Parathyroid adenoma (tissue), 2 donors: ENCODE results near the gene CEP104.
"Not testable (repeated sequence)": the region's sequence is repeated elsewhere in the genome, so short reads cannot be mapped to it uniquely, and the experiment has no call there.

Experiments
- H2AFZ ChIP-seq: fragments of 300-600 bp; sonication (generic); one replicate; pipeline ENCODE4 v1.7.0; 2017; ENCODE audit warnings: antibody characterized with exemption, mild to moderate bottlenecking
- H3K27ac ChIP-seq: fragments of 300-600 bp; sonication (generic); one replicate; pipeline ENCODE4 v1.7.0; 2017
- H3K27me3 ChIP-seq: fragments of 300-600 bp; sonication (generic); one replicate; pipeline ENCODE4 v1.7.0; 2017; ENCODE audit warnings: low read length; ENCODE audit not compliant: control insufficient read depth, insufficient read depth
- H3K36me3 ChIP-seq: fragments of 300-600 bp; sonication (generic); one replicate; pipeline ENCODE4 v1.7.0; 2017; ENCODE audit warnings: low read length; ENCODE audit not compliant: control insufficient read depth, insufficient read depth
- H3K4me1 ChIP-seq: fragments of 300-600 bp; sonication (generic); one replicate; pipeline ENCODE4 v1.7.0; 2017; ENCODE audit warnings: control low read depth
- H3K4me2 ChIP-seq: fragments of 300-600 bp; sonication (generic); one replicate; pipeline ENCODE4 v1.7.0; 2017; ENCODE audit warnings: low read length
- H3K4me3 ChIP-seq: fragments of 300-600 bp; sonication (generic); one replicate; pipeline ENCODE4 v1.7.0; 2017; ENCODE audit warnings: low read depth, low read length
- H3K79me2 ChIP-seq: fragments of 300-600 bp; sonication (generic); one replicate; pipeline ENCODE4 v1.7.0; 2017; ENCODE audit warnings: control low read depth
- H3K9ac ChIP-seq: fragments of 300-600 bp; sonication (generic); one replicate; pipeline ENCODE4 v1.7.0; 2017; ENCODE audit warnings: mild to moderate bottlenecking
- H3K9me3 ChIP-seq: fragments of 300-600 bp; sonication (generic); one replicate; pipeline ENCODE4 v1.7.0; 2017; ENCODE audit warnings: low read length; ENCODE audit not compliant: control insufficient read depth
- CTCF ChIP-seq: fragments of 300-600 bp; sonication (generic); IDR thresholded peaks from one replicate; pipeline ENCODE4 v1.7.0; 2017; ENCODE audit warnings: antibody characterized with exemption, mild to moderate bottlenecking
- donor health status: primary hyperparathyroidism.

The CEP104 gene

GRCh38 chr1:3814065-3814464 lies 42.9 kb downstream of the CEP104 start:
- Histone ChIP-seq H3K79me2 (no peaks in the 10 kb centered on the region), H3K9ac (no peak overlapping the region), H3K27ac (no peak overlapping the region), H3K36me3 (no peaks in the 10 kb centered on the region), H3K4me3 (no peak overlapping the region), H2AFZ (no peak overlapping the region), H3K9me3 (no peaks in the 10 kb centered on the region), H3K4me2 (no peak overlapping the region), H3K27me3 (no peaks in the 10 kb centered on the region), H3K4me1 (no peaks in the 10 kb centered on the region)
- TF ChIP-seq CTCF: no peak

GRCh38 chr1:3811595-3811911 lies 45.5 kb downstream of the CEP104 start:
- no peaks in the 10 kb centered on the region for H3K9me3 ChIP-seq
- no peak for TF ChIP-seq CTCF

GRCh38 chr1:3810149-3810761 lies 46.8 kb downstream of the CEP104 start:
- H3K27ac ChIP-seq, H3K9ac ChIP-seq, H3K9me3 ChIP-seq, H3K4me1 ChIP-seq, H3K79me2 ChIP-seq, H3K27me3 ChIP-seq, H3K4me2 ChIP-seq, H3K4me3 ChIP-seq, H3K36me3 ChIP-seq, H2AFZ ChIP-seq: not testable (repeated sequence)

More at GRCh38 chr1:3811595-3811911, 45.5 kb downstream of the CEP104 start:
- Histone ChIP-seq H3K4me2 (no peak overlapping the region), H3K4me3 (no peak overlapping the region), H3K36me3 (no peaks in the 10 kb centered on the region), H3K79me2 (no peaks in the 10 kb centered on the region), H3K27ac (no peak overlapping the region), H3K27me3 (no peaks in the 10 kb centered on the region), H2AFZ (no peak overlapping the region), H3K9ac (no peak overlapping the region), H3K4me1 (no peaks in the 10 kb centered on the region)

- H3K4me1 ChIP-seq: no peaks in the 10 kb centered on the region
- no peaks in the 10 kb centered on the region for H3K79me2 ChIP-seq
- H3K4me3 ChIP-seq: no peak overlapping the region
- no peaks in the 10 kb centered on the region for H3K36me3 ChIP-seq
- no peak overlapping the region for H3K9ac ChIP-seq
- H3K9me3 ChIP-seq: no peaks in the 10 kb centered on the region
- no peak overlapping the region for H3K4me2 ChIP-seq
- TF ChIP-seq CTCF: no peak
- no peak overlapping the region for H3K27ac ChIP-seq
- no peaks in the 10 kb centered on the region for H3K27me3 ChIP-seq
- H2AFZ ChIP-seq: no peak overlapping the region
Measured at GRCh38 chr1:3809680-3810079, 47.3 kb downstream of the CEP104 start.

GRCh38 chr1:3807769-3808168 lies 49.2 kb downstream of the CEP104 start:
- Histone ChIP-seq H3K9me3 (no peaks in the 10 kb centered on the region), H3K27me3 (no peaks in the 10 kb centered on the region), H3K9ac (no peak overlapping the region), H3K27ac (no peak overlapping the region), H3K36me3 (no peaks in the 10 kb centered on the region), H3K79me2 (no peaks in the 10 kb centered on the region), H3K4me1 (no peaks in the 10 kb centered on the region), H2AFZ (no peak overlapping the region), H3K4me3 (no peak overlapping the region), H3K4me2 (no peak overlapping the region)
- no peak for TF ChIP-seq CTCF
